LNCaP clone FGC (cell line): Measurements from ENCODE around the gene PVALEF.

Source experiments
- DNase-seq: peaks from one replicate; pipeline ENCODE4 v3.0.0-alpha.2; 2011; ENCODE audit warnings: low read depth
- H3K4me3 ChIP-seq: 2 replicates; pipeline ENCODE4 v1.5.1; 2011; ENCODE audit warnings: mild to moderate bottlenecking, low read depth, low read length, control low read depth
- TF ChIP-seq, protein P1 (sequence below): IDR thresholded peaks from 2 replicates; pipeline ENCODE4 v1.5.1; 2012; ENCODE audit warnings: mild to moderate bottlenecking; ENCODE audit not compliant: control insufficient read depth, insufficient read depth; ENCODE audit errors: extremely low read depth

The PVALEF gene

GRCh38 chr17:81187586-81188490, 22.5 kb downstream of the PVALEF start:
- TF ChIP-seq, protein P1, sequence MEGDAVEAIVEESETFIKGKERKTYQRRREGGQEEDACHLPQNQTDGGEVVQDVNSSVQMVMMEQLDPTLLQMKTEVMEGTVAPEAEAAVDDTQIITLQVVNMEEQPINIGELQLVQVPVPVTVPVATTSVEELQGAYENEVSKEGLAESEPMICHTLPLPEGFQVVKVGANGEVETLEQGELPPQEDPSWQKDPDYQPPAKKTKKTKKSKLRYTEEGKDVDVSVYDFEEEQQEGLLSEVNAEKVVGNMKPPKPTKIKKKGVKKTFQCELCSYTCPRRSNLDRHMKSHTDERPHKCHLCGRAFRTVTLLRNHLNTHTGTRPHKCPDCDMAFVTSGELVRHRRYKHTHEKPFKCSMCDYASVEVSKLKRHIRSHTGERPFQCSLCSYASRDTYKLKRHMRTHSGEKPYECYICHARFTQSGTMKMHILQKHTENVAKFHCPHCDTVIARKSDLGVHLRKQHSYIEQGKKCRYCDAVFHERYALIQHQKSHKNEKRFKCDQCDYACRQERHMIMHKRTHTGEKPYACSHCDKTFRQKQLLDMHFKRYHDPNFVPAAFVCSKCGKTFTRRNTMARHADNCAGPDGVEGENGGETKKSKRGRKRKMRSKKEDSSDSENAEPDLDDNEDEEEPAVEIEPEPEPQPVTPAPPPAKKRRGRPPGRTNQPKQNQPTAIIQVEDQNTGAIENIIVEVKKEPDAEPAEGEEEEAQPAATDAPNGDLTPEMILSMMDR = no peak
- DNase-seq = no peak
- no peak overlapping the region for H3K4me3 ChIP-seq

DNA sequence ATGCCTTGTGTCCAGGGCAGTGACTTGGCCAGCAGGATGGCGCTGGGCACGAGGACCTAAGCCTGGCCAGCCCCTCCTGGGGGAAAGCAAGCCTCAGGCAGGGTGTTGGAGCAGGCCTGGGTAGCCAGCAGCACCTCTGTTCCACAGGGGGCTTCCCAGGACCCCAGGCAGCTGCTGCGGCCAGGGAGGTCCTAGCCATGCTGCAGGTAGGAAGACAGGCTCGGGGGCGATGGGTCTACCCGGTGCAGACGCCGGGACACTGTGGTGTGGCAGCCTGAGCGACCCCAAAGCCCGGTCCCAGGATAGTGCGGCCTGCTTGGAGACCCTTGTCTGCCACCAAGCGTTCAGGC, 23.2 kb downstream of the PVALEF start:
- TF ChIP-seq, protein P1 = no peak
- no peak for DNase-seq

DNA sequence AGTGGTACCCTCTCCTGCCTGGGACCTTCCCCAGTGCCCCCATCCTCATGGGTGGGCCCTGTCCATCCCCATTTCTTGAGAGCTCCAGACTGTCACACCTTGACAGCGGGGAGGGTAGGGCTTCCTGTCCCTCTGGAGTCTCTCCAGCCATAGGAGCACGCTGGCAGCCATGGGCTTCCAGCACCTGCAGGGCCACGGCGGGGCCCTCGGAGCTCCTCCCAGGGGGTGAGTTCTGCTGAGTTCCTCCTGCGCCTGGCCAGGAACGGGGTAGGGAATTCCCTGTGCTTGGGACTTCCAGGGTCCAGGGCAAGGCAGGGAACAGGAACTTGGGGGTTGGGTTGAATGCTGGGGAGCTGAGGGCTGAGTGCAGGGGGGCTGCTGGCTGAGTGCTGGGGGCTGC, 23.7 kb downstream of the PVALEF start:
- TF ChIP-seq, protein P1 = no peak
- no peak overlapping the region for H3K4me3 ChIP-seq
- DNase-seq = no peak

More for the DNA sequence above, 23.2 kb downstream of the PVALEF start:
- H3K4me3 ChIP-seq = no peak overlapping the region

- TF ChIP-seq, protein P1 = no peak
- DNase-seq = no peak
- H3K4me3 ChIP-seq = no peak overlapping the region
These were observed 24.6 kb downstream of the PVALEF start for GRCh38 chr17:81189670-81190530.

DNA sequence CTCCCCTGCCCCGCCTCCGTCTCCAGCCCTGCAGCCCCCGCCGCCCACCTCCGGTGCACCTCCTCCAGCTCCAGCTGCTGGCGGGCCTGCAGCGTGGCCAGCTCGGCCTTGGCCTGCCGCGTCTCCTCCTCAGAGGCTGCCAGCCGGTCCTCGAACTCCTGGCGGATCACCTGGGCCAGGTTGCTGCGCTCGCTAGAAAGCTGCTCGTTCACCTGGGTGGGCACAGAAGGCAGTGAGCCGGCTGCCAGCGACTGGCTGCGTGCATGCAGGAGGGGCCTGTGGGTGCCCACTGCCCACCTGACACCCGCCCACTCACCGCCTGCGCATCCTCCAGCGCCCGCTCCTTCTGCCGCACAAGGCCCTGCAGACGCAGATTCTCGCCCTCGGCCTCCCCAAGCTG, 25.3 kb downstream of the PVALEF start:
- TF ChIP-seq, protein P1 = no peak
- DNase-seq = no peak
- no peak overlapping the region for H3K4me3 ChIP-seq

GRCh38 chr17:81191116-81191515, 25.8 kb downstream of the PVALEF start:
- no peak overlapping the region for H3K4me3 ChIP-seq
- TF ChIP-seq, protein P1 = no peak
- no peak for DNase-seq
